ENCODE results near the gene UTS2B.
A peak's percentile ranks its signal among the peaks of the same experiment; 100 is the strongest.

Gene UTS2B

DNA sequence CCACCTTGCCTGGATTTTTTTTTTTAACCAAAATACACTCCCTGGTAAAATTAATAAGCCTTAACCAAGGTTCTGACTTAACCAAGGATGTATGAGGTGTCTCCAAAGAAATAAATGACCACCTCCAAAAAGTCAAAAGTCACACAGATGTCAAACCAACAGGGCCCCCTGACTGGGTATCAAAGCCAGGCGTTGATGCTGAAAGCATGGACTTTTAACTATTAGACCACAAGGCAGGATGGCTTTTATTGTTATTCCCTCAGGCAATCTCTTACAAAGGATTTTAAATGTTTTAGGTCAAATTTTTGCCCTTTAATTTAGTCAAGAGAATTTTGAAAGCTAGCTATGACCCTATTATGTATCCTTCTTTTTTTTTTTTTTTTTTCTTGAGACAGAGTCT is 70.8 kb downstream of the UTS2B start:
- no peak overlapping the region for H2AFZ ChIP-seq (ENCODE audit: low read depth, low read length)
- H3K27ac ChIP-seq (ENCODE audit: low read length, poor library complexity, severe bottlenecking), result no peak overlapping the region
- no peak overlapping the region for H2BK15ac ChIP-seq (ENCODE audit: low read depth, poor library complexity, severe bottlenecking)
- H3K14ac ChIP-seq (ENCODE audit: low read length in 2 of 2), result no peak overlapping the region
- H4K8ac ChIP-seq (ENCODE audit: low read length), result no peak overlapping the region
- no peaks in the 10 kb centered on the region for H3K36me3 ChIP-seq (ENCODE audit: control insufficient read depth in 1 of 2, insufficient read depth in 2 of 2, low read depth in 1 of 2, low read length in 2 of 2)
- no peak overlapping the region for H4K91ac ChIP-seq (ENCODE audit: low read length)
- no peak overlapping the region for H2BK5ac ChIP-seq (ENCODE audit: low read depth, low read length, poor library complexity, severe bottlenecking)
- no peak overlapping the region for H2BK12ac ChIP-seq (ENCODE audit: low read length in 2 of 2)
- H3K4ac ChIP-seq (ENCODE audit: low read depth in 1 of 2, low read length in 2 of 2), result no peak overlapping the region
- H3K9ac ChIP-seq (ENCODE audit: low read length), result no peak overlapping the region
- H3K4me3 ChIP-seq (ENCODE audit: insufficient read depth in 1 of 2, low read depth in 1 of 2, low read length in 2 of 2), result no peak overlapping the region
- no peaks in the 10 kb centered on the region for H3K4me1 ChIP-seq (ENCODE audit: control insufficient read depth, insufficient read depth, low read depth, low read length)
- no peak overlapping the region for H2AK5ac ChIP-seq (ENCODE audit: low read length, severe bottlenecking)
- no peak overlapping the region for H2BK120ac ChIP-seq (ENCODE audit: low read depth, low read length)
- no peaks in the 10 kb centered on the region for H3K9me3 ChIP-seq (ENCODE audit: control insufficient read depth, low read length)
- no peak overlapping the region for H3K4me2 ChIP-seq (ENCODE audit: low read length, poor library complexity, severe bottlenecking)
- WGBS, result 100% methylated on average over 1 of the region's 1 CpG
- H3K27me3 ChIP-seq (ENCODE audit: control insufficient read depth in 1 of 2, insufficient read depth in 1 of 2, low read length in 2 of 2), result no peaks in the 10 kb centered on the region
- no peak overlapping the region for H3K23ac ChIP-seq (ENCODE audit: low read length in 2 of 2)
- H3K18ac ChIP-seq (ENCODE audit: low read depth in 1 of 2, low read length in 2 of 2), result no peak overlapping the region
- DNase-seq, result no peak
- H3K79me1 ChIP-seq (replicated peaks; ENCODE audit: low read length, poor library complexity, severe bottlenecking), result no peaks in the 10 kb centered on the region

GRCh38 chr3:191257286-191257685 is 73.0 kb downstream of the UTS2B start:
- H3K4me3 ChIP-seq (ENCODE audit: insufficient read depth in 1 of 2, low read depth in 1 of 2, low read length in 2 of 2), result no peak overlapping the region

GRCh38 chr3:191256405-191256804 is 73.9 kb downstream of the UTS2B start:
- Histone ChIP-seq H3K79me1 (replicated peaks; ENCODE audit: low read length, poor library complexity, severe bottlenecking) (no peaks in the 10 kb centered on the region), H3K36me3 (ENCODE audit: control insufficient read depth in 1 of 2, insufficient read depth in 2 of 2, low read depth in 1 of 2, low read length in 2 of 2) (no peaks in the 10 kb centered on the region), H3K9me3 (ENCODE audit: control insufficient read depth, low read length) (no peaks in the 10 kb centered on the region), H3K4ac (ENCODE audit: low read depth in 1 of 2, low read length in 2 of 2) (no peak overlapping the region), H3K18ac (ENCODE audit: low read depth in 1 of 2, low read length in 2 of 2) (no peak overlapping the region), H2BK12ac (ENCODE audit: low read length in 2 of 2) (no peak overlapping the region), H3K4me3 (ENCODE audit: insufficient read depth in 1 of 2, low read depth in 1 of 2, low read length in 2 of 2) (no peak overlapping the region), H2BK5ac (ENCODE audit: low read depth, low read length, poor library complexity, severe bottlenecking) (no peak overlapping the region), H2AFZ (ENCODE audit: low read depth, low read length) (no peak overlapping the region), H3K4me1 (ENCODE audit: control insufficient read depth, insufficient read depth, low read depth, low read length) (no peaks in the 10 kb centered on the region), H3K27me3 (ENCODE audit: control insufficient read depth in 1 of 2, insufficient read depth in 1 of 2, low read length in 2 of 2) (no peaks in the 10 kb centered on the region), H3K23ac (ENCODE audit: low read length in 2 of 2) (no peak overlapping the region), H3K9ac (ENCODE audit: low read length) (peak overlapping the region; percentile 68), H2AK5ac (ENCODE audit: low read length, severe bottlenecking) (no peak overlapping the region), H3K4me2 (ENCODE audit: low read length, poor library complexity, severe bottlenecking) (no peak overlapping the region), H2BK120ac (ENCODE audit: low read depth, low read length) (no peak overlapping the region), H3K14ac (ENCODE audit: low read length in 2 of 2) (no peak overlapping the region), H2BK15ac (ENCODE audit: low read depth, poor library complexity, severe bottlenecking) (no peak overlapping the region), H4K8ac (ENCODE audit: low read length) (no peak overlapping the region), H4K91ac (ENCODE audit: low read length) (no peak overlapping the region), H3K27ac (ENCODE audit: low read length, poor library complexity, severe bottlenecking) (no peak overlapping the region)
- DNase-seq, result no peak

More at GRCh38 chr3:191257286-191257685, 73.0 kb downstream of the UTS2B start:
- no peak overlapping the region for H3K27ac ChIP-seq (ENCODE audit: low read length, poor library complexity, severe bottlenecking)
- no peak overlapping the region for H3K14ac ChIP-seq (ENCODE audit: low read length in 2 of 2)
- no peak for DNase-seq
- H2BK15ac ChIP-seq (ENCODE audit: low read depth, poor library complexity, severe bottlenecking), result no peak overlapping the region
- H4K91ac ChIP-seq (ENCODE audit: low read length), result no peak overlapping the region
- no peak overlapping the region for H2AFZ ChIP-seq (ENCODE audit: low read depth, low read length)
- WGBS, result 96% methylated on average over 2 of the region's 2 CpGs
- no peak overlapping the region for H3K9ac ChIP-seq (ENCODE audit: low read length)
- no peak overlapping the region for H2BK120ac ChIP-seq (ENCODE audit: low read depth, low read length)
- H3K4ac ChIP-seq (ENCODE audit: low read depth in 1 of 2, low read length in 2 of 2), result no peak overlapping the region
- no peak overlapping the region for H3K4me2 ChIP-seq (ENCODE audit: low read length, poor library complexity, severe bottlenecking)
- no peak overlapping the region for H2BK12ac ChIP-seq (ENCODE audit: low read length in 2 of 2)
- H2BK5ac ChIP-seq (ENCODE audit: low read depth, low read length, poor library complexity, severe bottlenecking), result no peak overlapping the region
- no peak overlapping the region for H2AK5ac ChIP-seq (ENCODE audit: low read length, severe bottlenecking)
- no peak overlapping the region for H4K8ac ChIP-seq (ENCODE audit: low read length)
- no peaks in the 10 kb centered on the region for H3K27me3 ChIP-seq (ENCODE audit: control insufficient read depth in 1 of 2, insufficient read depth in 1 of 2, low read length in 2 of 2)
- H3K36me3 ChIP-seq (ENCODE audit: control insufficient read depth in 1 of 2, insufficient read depth in 2 of 2, low read depth in 1 of 2, low read length in 2 of 2), result no peaks in the 10 kb centered on the region
- peak overlapping the region in 1 of 2 experiments; percentile 21 for H3K18ac ChIP-seq (ENCODE audit: low read depth in 1 of 2, low read length in 2 of 2)
- H3K9me3 ChIP-seq (ENCODE audit: control insufficient read depth, low read length), result no peaks in the 10 kb centered on the region
- H3K79me1 ChIP-seq (replicated peaks; ENCODE audit: low read length, poor library complexity, severe bottlenecking), result no peaks in the 10 kb centered on the region
- H3K4me1 ChIP-seq (ENCODE audit: control insufficient read depth, insufficient read depth, low read depth, low read length), result no peaks in the 10 kb centered on the region
- H3K23ac ChIP-seq (ENCODE audit: low read length in 2 of 2), result no peak overlapping the region

- H2BK120ac ChIP-seq (ENCODE audit: low read depth, low read length), result no peak overlapping the region
- no peak overlapping the region for H3K18ac ChIP-seq (ENCODE audit: low read depth in 1 of 2, low read length in 2 of 2)
- WGBS, result 93% methylated on average over 5 of the region's 5 CpGs
- no peaks in the 10 kb centered on the region for H3K9me3 ChIP-seq (ENCODE audit: control insufficient read depth, low read length)
- H3K36me3 ChIP-seq (ENCODE audit: control insufficient read depth in 1 of 2, insufficient read depth in 2 of 2, low read depth in 1 of 2, low read length in 2 of 2), result no peaks in the 10 kb centered on the region
- H3K4me2 ChIP-seq (ENCODE audit: low read length, poor library complexity, severe bottlenecking), result no peak overlapping the region
- no peaks in the 10 kb centered on the region for H3K27me3 ChIP-seq (ENCODE audit: control insufficient read depth in 1 of 2, insufficient read depth in 1 of 2, low read length in 2 of 2)
- H4K91ac ChIP-seq (ENCODE audit: low read length), result no peak overlapping the region
- no peak overlapping the region for H4K8ac ChIP-seq (ENCODE audit: low read length)
- no peak overlapping the region for H2BK5ac ChIP-seq (ENCODE audit: low read depth, low read length, poor library complexity, severe bottlenecking)
- no peak overlapping the region for H3K23ac ChIP-seq (ENCODE audit: low read length in 2 of 2)
- no peak for DNase-seq
- H3K4ac ChIP-seq (ENCODE audit: low read depth in 1 of 2, low read length in 2 of 2), result no peak overlapping the region
- H3K14ac ChIP-seq (ENCODE audit: low read length in 2 of 2), result no peak overlapping the region
- no peak overlapping the region for H3K9ac ChIP-seq (ENCODE audit: low read length)
- H3K79me1 ChIP-seq (replicated peaks; ENCODE audit: low read length, poor library complexity, severe bottlenecking), result no peaks in the 10 kb centered on the region
- no peak overlapping the region for H3K4me3 ChIP-seq (ENCODE audit: insufficient read depth in 1 of 2, low read depth in 1 of 2, low read length in 2 of 2)
- H2BK15ac ChIP-seq (ENCODE audit: low read depth, poor library complexity, severe bottlenecking), result no peak overlapping the region
- no peak overlapping the region for H2BK12ac ChIP-seq (ENCODE audit: low read length in 2 of 2)
- no peak overlapping the region for H3K27ac ChIP-seq (ENCODE audit: low read length, poor library complexity, severe bottlenecking)
- H2AK5ac ChIP-seq (ENCODE audit: low read length, severe bottlenecking), result no peak overlapping the region
- no peak overlapping the region for H2AFZ ChIP-seq (ENCODE audit: low read depth, low read length)
- no peaks in the 10 kb centered on the region for H3K4me1 ChIP-seq (ENCODE audit: control insufficient read depth, insufficient read depth, low read depth, low read length)
These were observed 75.2 kb downstream of the UTS2B start for GRCh38 chr3:191255156-191255555.

All from mesenchymal stem cell (in vitro differentiated cells and primary cell).